ENCODE data around the gene CENPL.
A peak's percentile ranks its signal among the peaks of the same experiment; 100 is the strongest.

Gene CENPL

GRCh38 chr1:173867753-173868265 is 43.1 kb upstream of the CENPL start, which contains the start of gene GAS5:
Gene GAS5, minus strand, starts transcription at chr1:173867989.
- in situ Hi-C loops (cut with MboI; ENCODE audit: low pct_unique_long_range_greater_than_20kb, low sequenced_read_pairs, unreplicated experiment): no loop called here
- peak; percentile 93 for DNase-seq (ENCODE audit: low spot score)

GRCh38 chr1:173867141-173867752 is 42.6 kb upstream of the CENPL start:
- no peak for DNase-seq (ENCODE audit: low spot score)
- in situ Hi-C loops (cut with MboI; ENCODE audit: low pct_unique_long_range_greater_than_20kb, low sequenced_read_pairs, unreplicated experiment): no loop called here
- no peak for TF ChIP-seq CTCF (IDR thresholded peaks at IDR 0.05; ENCODE audit: extremely low read depth, insufficient read depth, missing control alignments)

More at GRCh38 chr1:173867753-173868265, 43.1 kb upstream of the CENPL start, which contains the start of gene GAS5:
- no peak for TF ChIP-seq CTCF (IDR thresholded peaks at IDR 0.05; ENCODE audit: extremely low read depth, insufficient read depth, missing control alignments)

- in situ Hi-C loops (cut with MboI; ENCODE audit: low pct_unique_long_range_greater_than_20kb, low sequenced_read_pairs, unreplicated experiment): no loop called here
- TF ChIP-seq CTCF (IDR thresholded peaks at IDR 0.05; ENCODE audit: extremely low read depth, insufficient read depth, missing control alignments): no peak
- DNase-seq (ENCODE audit: low spot score): no peak
Measured at GRCh38 chr1:173866413-173867115, 41.9 kb upstream of the CENPL start.

- no peak for TF ChIP-seq CTCF (IDR thresholded peaks at IDR 0.05; ENCODE audit: extremely low read depth, insufficient read depth, missing control alignments)
- in situ Hi-C loops (cut with MboI; ENCODE audit: low pct_unique_long_range_greater_than_20kb, low sequenced_read_pairs, unreplicated experiment): no loop called here
- no peak for DNase-seq (ENCODE audit: low spot score)
Measured at GRCh38 chr1:173865468-173866164, 40.9 kb upstream of the CENPL start.

GRCh38 chr1:173864179-173864867 is 39.6 kb upstream of the CENPL start:
- in situ Hi-C loops (cut with MboI; ENCODE audit: low pct_unique_long_range_greater_than_20kb, low sequenced_read_pairs, unreplicated experiment): no loop called here
- DNase-seq (ENCODE audit: low spot score): no peak
- TF ChIP-seq CTCF (IDR thresholded peaks at IDR 0.05; ENCODE audit: extremely low read depth, insufficient read depth, missing control alignments): no peak

All from GM13977 (cell line).